Measurements from ENCODE around the gene NPTN. TPM values are rescaled to one million over a fixed set of nuclear protein-coding genes. Genes with fewer than 3 reads are reported as not detected.

The NPTN gene
- total RNA-seq (130 TPM), polyA plus RNA-seq (ENCODE audit: insufficient read depth, low read depth, low replicate concordance) (100 TPM)
- long read RNA-seq, donor 1, transcript NPTN-202 (8 exons, 2,817 nt), result major isoform, 27 of 45 reads
- long read RNA-seq, donor 1, partial matches to known transcripts, result 15 of 45 reads
- long read RNA-seq, donor 1, other reads (novel, unspliced or antisense), result 0 of 45 reads
- long read RNA-seq, donor 2, transcript NPTN-202 (8 exons, 2,817 nt), result major isoform, 45 of 65 reads
- long read RNA-seq, donor 2, partial matches to known transcripts, result 11 of 65 reads
- long read RNA-seq, donor 2, other reads (novel, unspliced or antisense), result 8 of 65 reads
- long read RNA-seq, donor 3, transcript NPTN-202 (8 exons, 2,817 nt), result major isoform, 47 of 69 reads
- long read RNA-seq, donor 3, partial matches to known transcripts, result 6 of 69 reads
- long read RNA-seq, donor 3, other reads (novel, unspliced or antisense), result 13 of 69 reads
- long read RNA-seq, donor 4, transcript NPTN-202 (8 exons, 2,817 nt), result major isoform, 45 of 64 reads
- long read RNA-seq, donor 4, partial matches to known transcripts, result 6 of 64 reads
- long read RNA-seq, donor 4, other reads (novel, unspliced or antisense), result 8 of 64 reads
- long read RNA-seq, donor 5, partial matches to known transcripts, result 0 of 4 reads
- long read RNA-seq, donor 5, other reads (novel, unspliced or antisense), result 0 of 4 reads
- long read RNA-seq, donor 6, transcript NPTN-202 (8 exons, 2,817 nt), result major isoform, 32 of 46 reads
- long read RNA-seq, donor 6, partial matches to known transcripts, result 13 of 46 reads
- long read RNA-seq, donor 6, other reads (novel, unspliced or antisense), result 0 of 46 reads
- long read RNA-seq, donor 7, transcript NPTN-202 (8 exons, 2,817 nt), result major isoform, 107 of 122 reads
- long read RNA-seq, donor 7, partial matches to known transcripts, result 5 of 122 reads
- long read RNA-seq, donor 7, other reads (novel, unspliced or antisense), result 6 of 122 reads
- long read RNA-seq, donor 8, transcript NPTN-202 (8 exons, 2,817 nt), result major isoform, 30 of 64 reads
- long read RNA-seq, donor 8, partial matches to known transcripts, result 25 of 64 reads
- long read RNA-seq, donor 8, other reads (novel, unspliced or antisense), result 7 of 64 reads
- long read RNA-seq, donor 9, transcript NPTN-202 (8 exons, 2,817 nt), result major isoform, 14 of 22 reads
- long read RNA-seq, donor 9, partial matches to known transcripts, result 7 of 22 reads
- long read RNA-seq, donor 9, other reads (novel, unspliced or antisense), result 0 of 22 reads
- long read RNA-seq, donor 10, transcript NPTN-202 (8 exons, 2,817 nt), result major isoform, 30 of 53 reads
- long read RNA-seq, donor 10, partial matches to known transcripts, result 16 of 53 reads
- long read RNA-seq, donor 10, other reads (novel, unspliced or antisense), result 5 of 53 reads

DNA sequence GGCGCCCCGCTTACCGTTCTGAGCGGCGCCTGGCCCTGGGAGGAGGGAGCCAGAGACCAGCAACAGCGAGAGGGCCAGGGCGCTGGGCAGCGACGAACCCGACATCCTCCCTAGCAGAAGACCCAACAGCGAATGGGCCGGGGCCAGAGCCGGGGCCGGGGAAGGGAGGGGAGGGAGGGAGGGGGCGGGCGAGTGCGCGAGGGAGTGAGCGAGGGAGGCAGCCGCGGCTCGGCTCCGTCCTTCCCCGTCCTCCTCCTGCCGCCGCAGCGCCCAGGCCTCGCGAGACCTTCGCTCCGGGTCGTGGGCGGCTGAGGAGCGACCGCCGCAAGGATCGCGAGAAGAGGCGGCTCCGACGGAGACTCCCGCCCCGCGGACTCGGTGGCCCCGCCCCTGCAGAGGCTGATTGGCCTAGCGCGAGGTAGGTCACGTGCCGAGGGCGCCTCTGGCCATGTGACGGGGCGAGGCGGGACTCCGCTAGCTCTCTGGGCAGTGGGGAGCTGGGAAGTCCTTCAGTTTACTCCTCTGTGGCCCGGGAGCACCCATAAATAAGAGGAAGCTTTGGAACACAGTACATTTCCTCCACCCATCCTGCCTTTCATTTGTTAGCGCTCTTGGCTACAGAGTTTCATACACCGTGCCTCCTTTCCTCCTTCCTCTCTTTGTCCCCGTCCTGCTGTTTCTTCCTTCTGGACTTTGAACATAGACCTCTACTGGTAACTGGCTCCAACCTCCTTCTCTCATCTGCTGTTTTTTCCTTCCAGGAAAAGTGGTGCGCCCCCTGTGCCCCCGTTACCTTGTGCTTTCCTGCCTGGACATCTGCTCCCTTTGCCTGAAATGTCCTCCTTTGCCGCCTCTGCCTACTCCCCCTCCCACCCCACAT, at the start of gene NPTN:
Gene NPTN (minus strand): TSS at position 279 of the 880 bp plus-strand sequence. CDS start 174 bp downstream, at position 105.
- FAIRE-seq, result no peak
- Histone ChIP-seq H3K27ac (ENCODE audit: low read depth in 2 of 2, low read length in 2 of 2) (peak within 1 kb of the TSS; percentile 75 to 87), H3K9me3 (ENCODE audit: control insufficient read depth in 2 of 3, insufficient read depth in 1 of 3, low read length in 3 of 3) (no peaks in the 10 kb centered on the region), H3K9ac (ENCODE audit: low read length in 3 of 3) (peak within 1 kb of the TSS; percentile 75 to 89 (median 80)), H3K4me3 (ENCODE audit: low read length in 3 of 3) (peak within 1 kb of the TSS; percentile 85 to 88 (median 88)), H3K27me3 (ENCODE audit: control insufficient read depth, insufficient read depth, low read length) (no peaks in the 10 kb centered on the region), H3K36me3 (ENCODE audit: control insufficient read depth in 2 of 3, insufficient read depth in 3 of 3, low read length in 3 of 3) (no peaks in the 10 kb centered on the region), H3K4me1 (ENCODE audit: control insufficient read depth in 2 of 3, insufficient read depth in 2 of 3, low read depth in 1 of 3, low read length in 3 of 3) (peaks cover 10 to 19% (median 13%) of the 10 kb centered on the region in 3 donors)
- DNase-seq, result peak; percentile 99 to 100 (median 99)
- TF ChIP-seq, protein P1, sequence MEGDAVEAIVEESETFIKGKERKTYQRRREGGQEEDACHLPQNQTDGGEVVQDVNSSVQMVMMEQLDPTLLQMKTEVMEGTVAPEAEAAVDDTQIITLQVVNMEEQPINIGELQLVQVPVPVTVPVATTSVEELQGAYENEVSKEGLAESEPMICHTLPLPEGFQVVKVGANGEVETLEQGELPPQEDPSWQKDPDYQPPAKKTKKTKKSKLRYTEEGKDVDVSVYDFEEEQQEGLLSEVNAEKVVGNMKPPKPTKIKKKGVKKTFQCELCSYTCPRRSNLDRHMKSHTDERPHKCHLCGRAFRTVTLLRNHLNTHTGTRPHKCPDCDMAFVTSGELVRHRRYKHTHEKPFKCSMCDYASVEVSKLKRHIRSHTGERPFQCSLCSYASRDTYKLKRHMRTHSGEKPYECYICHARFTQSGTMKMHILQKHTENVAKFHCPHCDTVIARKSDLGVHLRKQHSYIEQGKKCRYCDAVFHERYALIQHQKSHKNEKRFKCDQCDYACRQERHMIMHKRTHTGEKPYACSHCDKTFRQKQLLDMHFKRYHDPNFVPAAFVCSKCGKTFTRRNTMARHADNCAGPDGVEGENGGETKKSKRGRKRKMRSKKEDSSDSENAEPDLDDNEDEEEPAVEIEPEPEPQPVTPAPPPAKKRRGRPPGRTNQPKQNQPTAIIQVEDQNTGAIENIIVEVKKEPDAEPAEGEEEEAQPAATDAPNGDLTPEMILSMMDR (IDR thresholded peaks at IDR 0.05; ENCODE audit: borderline replicate concordance, extremely low read depth, insufficient read depth), result no peak
- intact Hi-C loops (cut with DNase I), result loop anchor here (10.0 kb wide), 1 partner anchor 69 kb away; no protein-coding TSS in a partner anchor

DNA sequence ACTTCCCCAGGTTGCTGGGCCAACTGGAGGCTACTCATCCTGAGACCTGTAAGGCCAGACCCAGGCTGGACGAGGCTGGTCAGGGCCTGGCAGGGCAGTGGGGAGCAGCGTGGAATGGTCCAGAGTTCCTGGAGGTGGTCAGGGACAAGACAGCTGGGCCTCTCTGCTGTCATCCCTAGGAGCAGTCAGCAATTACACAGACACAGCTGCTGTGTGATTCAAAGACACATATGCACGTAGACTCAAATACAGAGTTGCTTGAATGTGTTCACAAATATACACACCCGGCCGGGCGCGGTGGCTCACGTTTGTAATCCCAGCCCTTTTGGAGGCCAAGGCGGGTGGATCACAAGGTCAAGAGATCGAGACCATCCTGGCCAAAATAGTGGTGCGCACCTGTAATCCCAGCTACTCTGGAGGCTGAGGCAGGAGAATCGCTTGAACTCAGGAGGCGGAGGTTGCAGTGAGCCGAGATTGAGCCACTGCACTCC, 49.5 kb upstream of the NPTN start:
- intact Hi-C loops (cut with DNase I), result no loop called here
- Histone ChIP-seq H3K4me3 (ENCODE audit: low read length in 3 of 3) (no peak overlapping the region), H3K9me3 (ENCODE audit: control insufficient read depth in 2 of 3, insufficient read depth in 1 of 3, low read length in 3 of 3) (no peaks in the 10 kb centered on the region), H3K9ac (ENCODE audit: low read length in 3 of 3) (no peak overlapping the region), H3K27me3 (ENCODE audit: control insufficient read depth, insufficient read depth, low read length) (no peaks in the 10 kb centered on the region), H3K4me1 (ENCODE audit: control insufficient read depth in 2 of 3, insufficient read depth in 2 of 3, low read depth in 1 of 3, low read length in 3 of 3) (peaks cover 2 to 8% (median 6%) of the 10 kb centered on the region in 3 donors), H3K36me3 (ENCODE audit: control insufficient read depth in 2 of 3, insufficient read depth in 3 of 3, low read length in 3 of 3) (no peaks in the 10 kb centered on the region), H3K27ac (ENCODE audit: low read depth in 2 of 2, low read length in 2 of 2) (no peak overlapping the region)
- FAIRE-seq (no peak), DNase-seq (no peak)
- TF ChIP-seq, protein P1 (IDR thresholded peaks at IDR 0.05; ENCODE audit: borderline replicate concordance, extremely low read depth, insufficient read depth), result no peak
